Glutamatergic neuron (in vitro differentiated cells): Measurements from ENCODE around the gene SVOPL. TPM values are rescaled to one million over a fixed set of nuclear protein-coding genes. Genes with fewer than 3 reads are reported as not detected.
A peak's percentile ranks its signal among the peaks of the same experiment; 100 is the strongest.

Experiments used
- DNase-seq: peaks from one replicate; pipeline ENCODE4 v3.0.0; 2022
- H3K27ac Mint-ChIP-seq: one replicate; pipeline ENCODE4 v1.8.0; 2020; ENCODE audit warnings: mild to moderate bottlenecking, mixed read lengths, inconsistent platforms; ENCODE audit not compliant: unreplicated experiment
- H3K27me3 Mint-ChIP-seq: one replicate; pipeline ENCODE4 v1.8.0; 2020; ENCODE audit warnings: mild to moderate bottlenecking, moderate library complexity, mixed read lengths, inconsistent platforms; ENCODE audit not compliant: unreplicated experiment
- H3K36me3 Mint-ChIP-seq: one replicate; pipeline ENCODE4 v1.8.0; 2020; ENCODE audit warnings: mild to moderate bottlenecking, mixed read lengths, inconsistent platforms; ENCODE audit not compliant: unreplicated experiment
- H3K4me1 Mint-ChIP-seq: one replicate; pipeline ENCODE4 v1.8.0; 2020; ENCODE audit warnings: mild to moderate bottlenecking, low read depth, mixed read lengths, inconsistent platforms; ENCODE audit not compliant: unreplicated experiment
- H3K4me3 Mint-ChIP-seq: one replicate; pipeline ENCODE4 v1.8.0; 2020; ENCODE audit warnings: mild to moderate bottlenecking, mixed read lengths, inconsistent platforms; ENCODE audit not compliant: unreplicated experiment
- H3K9me3 Mint-ChIP-seq: one replicate; pipeline ENCODE4 v1.8.0; 2020; ENCODE audit warnings: mild to moderate bottlenecking, moderate library complexity, mixed read lengths, inconsistent platforms; ENCODE audit not compliant: unreplicated experiment
- total RNA-seq: library from RNA; stranded (reverse); fragmentation: NEBNext Ultra II Directional; extraction: Animal tissue kit (Norgen Biotek cat#: 25700); gene quantifications from one replicate; pipeline ENCODE4 v1.2.1, GENCODE V29; 2021; ENCODE audit not compliant: unreplicated experiment
- TF ChIP-seq, protein P1 (sequence below): fragments of 200-600 bp; sonication (generic); IDR thresholded peaks from one replicate; pipeline ENCODE4 v1.5.0; 2021; ENCODE audit not compliant: partially characterized antibody, unreplicated experiment

Gene SVOPL
- total RNA-seq, 1 donor from 2014 or later, result not detected

DNA sequence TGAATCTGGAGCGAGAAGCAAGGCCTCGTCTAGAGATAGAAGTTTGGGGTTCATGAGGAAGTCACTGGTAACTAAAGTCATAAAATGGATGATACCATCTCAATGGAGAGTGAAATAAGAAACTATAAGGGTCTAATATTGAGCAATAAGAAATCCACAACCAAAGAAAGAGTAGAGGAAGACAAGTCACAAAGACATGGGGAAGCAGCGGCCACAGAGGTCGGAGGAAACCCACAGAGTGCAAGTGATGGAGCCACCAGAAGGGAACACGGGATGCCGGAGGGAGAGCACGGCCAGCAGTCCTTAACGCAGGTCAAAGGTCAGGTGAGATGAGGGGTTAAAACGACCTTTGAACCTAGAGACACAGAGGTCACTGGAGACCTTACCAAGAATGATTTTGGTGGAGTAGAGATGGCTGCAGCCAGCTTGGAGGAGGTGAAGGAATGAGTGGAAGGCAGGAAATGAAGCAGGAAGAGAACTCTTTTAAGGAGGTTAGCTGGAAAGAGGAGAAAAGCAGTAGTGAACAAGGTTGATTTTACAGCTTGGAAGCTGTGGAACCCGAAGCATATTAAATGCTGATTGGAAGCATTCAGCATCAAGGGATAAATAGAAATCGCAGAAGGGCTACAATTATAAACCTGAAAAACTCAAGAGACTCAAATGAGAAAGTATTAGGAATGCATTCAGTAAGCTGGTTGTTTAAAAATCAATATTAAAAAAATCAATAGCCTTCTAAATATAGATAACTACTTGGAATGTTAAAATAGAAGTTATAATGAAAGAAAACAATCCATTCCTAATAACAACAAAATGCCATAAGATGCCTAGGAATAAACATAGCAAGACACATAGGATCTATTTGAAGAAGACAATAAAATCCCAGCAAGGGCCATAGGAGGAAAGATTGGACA is 93.7 kb downstream of the SVOPL start:
- TF ChIP-seq, protein P1, sequence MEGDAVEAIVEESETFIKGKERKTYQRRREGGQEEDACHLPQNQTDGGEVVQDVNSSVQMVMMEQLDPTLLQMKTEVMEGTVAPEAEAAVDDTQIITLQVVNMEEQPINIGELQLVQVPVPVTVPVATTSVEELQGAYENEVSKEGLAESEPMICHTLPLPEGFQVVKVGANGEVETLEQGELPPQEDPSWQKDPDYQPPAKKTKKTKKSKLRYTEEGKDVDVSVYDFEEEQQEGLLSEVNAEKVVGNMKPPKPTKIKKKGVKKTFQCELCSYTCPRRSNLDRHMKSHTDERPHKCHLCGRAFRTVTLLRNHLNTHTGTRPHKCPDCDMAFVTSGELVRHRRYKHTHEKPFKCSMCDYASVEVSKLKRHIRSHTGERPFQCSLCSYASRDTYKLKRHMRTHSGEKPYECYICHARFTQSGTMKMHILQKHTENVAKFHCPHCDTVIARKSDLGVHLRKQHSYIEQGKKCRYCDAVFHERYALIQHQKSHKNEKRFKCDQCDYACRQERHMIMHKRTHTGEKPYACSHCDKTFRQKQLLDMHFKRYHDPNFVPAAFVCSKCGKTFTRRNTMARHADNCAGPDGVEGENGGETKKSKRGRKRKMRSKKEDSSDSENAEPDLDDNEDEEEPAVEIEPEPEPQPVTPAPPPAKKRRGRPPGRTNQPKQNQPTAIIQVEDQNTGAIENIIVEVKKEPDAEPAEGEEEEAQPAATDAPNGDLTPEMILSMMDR, result no peak
- no peaks in the 10 kb centered on the region for H3K36me3 Mint-ChIP-seq
- H3K27me3 Mint-ChIP-seq, result peaks cover 3% of the 10 kb centered on the region
- H3K9me3 Mint-ChIP-seq, result no peaks in the 10 kb centered on the region
- peak overlapping the region; percentile 63 for H3K4me3 Mint-ChIP-seq
- peak; percentile 28 for DNase-seq
- H3K4me1 Mint-ChIP-seq, result peaks cover 18% of the 10 kb centered on the region
- peak overlapping the region; percentile 0 for H3K27ac Mint-ChIP-seq

DNA sequence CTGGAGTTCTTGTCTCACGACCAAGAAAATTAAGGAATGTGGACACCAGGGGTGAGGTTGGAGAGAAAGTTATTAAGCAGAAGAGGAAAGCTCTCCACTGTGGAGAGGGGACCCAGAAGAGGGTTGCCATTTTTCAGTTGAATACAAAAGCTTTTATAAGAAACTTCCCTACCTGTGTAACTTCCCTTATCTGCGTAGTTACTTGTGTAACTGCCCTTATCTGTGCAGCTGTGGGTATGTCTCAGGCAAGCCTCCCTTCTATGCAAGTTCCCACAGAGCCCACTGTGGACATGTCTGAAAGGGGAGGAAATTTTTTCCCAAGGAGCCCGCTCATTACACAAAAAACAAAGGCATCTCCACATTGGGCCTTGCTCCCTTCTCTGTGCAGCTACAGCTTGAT is 94.9 kb downstream of the SVOPL start:
- Mint-ChIP-seq H3K36me3 (no peaks in the 10 kb centered on the region), H3K27ac (no peak overlapping the region), H3K4me1 (peaks cover 18% of the 10 kb centered on the region), H3K27me3 (peaks cover 3% of the 10 kb centered on the region), H3K9me3 (no peaks in the 10 kb centered on the region), H3K4me3 (no peak overlapping the region)
- TF ChIP-seq, protein P1, result no peak
- DNase-seq, result no peak

DNA sequence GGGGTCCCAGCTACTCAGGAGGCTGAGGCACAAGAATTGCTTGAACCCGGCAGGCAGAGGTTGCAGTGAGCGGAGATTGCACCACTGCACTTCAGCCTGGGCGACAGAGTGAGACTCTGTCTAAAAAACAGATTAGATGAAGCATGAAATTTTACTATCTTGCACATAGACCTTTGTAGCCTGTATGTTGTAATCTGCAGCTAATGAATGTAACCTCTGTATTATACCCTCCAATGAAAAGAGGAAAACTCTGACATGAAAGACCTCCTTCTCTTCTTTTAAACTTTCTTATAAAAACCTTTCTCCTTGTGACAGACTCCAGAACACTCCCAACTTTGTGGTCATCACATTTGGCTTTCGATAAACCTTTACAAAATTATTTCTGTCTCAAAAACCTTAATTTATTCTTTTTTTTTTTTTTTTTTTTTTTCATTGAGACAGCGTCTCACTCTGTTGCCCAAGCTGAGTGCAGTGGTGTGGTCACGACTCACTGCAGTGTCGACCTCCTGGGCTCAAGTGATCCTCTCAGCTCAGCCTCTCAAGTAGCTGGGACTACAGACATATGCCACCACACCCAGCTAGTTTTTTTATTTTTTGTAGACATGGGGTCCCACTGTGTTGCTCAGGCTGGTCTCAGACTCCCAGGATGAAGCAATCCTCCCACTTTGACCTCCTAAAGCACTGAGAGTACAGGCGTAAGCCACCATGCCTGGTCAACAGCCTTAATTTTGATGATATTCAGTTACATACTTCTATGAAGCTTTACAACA is 97.4 kb downstream of the SVOPL start:
- peaks cover 3% of the 10 kb centered on the region for H3K27me3 Mint-ChIP-seq
- H3K4me1 Mint-ChIP-seq, result peaks cover 18% of the 10 kb centered on the region
- no peak overlapping the region for H3K4me3 Mint-ChIP-seq
- H3K36me3 Mint-ChIP-seq, result no peaks in the 10 kb centered on the region
- H3K27ac Mint-ChIP-seq, result no peak overlapping the region
- no peak for DNase-seq
- TF ChIP-seq, protein P1, result no peak
- no peaks in the 10 kb centered on the region for H3K9me3 Mint-ChIP-seq

DNA sequence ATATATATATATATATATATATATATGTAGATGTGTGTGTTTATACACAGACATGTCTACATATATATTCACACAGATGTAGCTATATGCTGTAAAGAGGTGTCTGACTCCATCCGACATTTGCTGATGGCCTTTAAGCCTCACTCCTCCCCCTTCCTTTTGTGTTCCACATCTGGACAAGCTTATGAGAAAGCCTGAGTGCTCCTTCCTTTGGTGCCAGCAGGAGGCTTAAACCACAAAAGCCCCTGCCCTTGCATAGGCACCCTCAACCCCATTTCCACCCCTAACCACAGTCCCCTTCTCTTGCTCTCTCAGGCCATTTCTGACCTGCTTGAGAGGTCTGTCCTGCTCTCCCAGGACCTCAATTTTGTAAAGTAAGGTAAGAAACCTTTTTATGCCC is 98.7 kb downstream of the SVOPL start:
- Mint-ChIP-seq H3K27ac (no peak overlapping the region), H3K4me3 (no peak overlapping the region), H3K9me3 (no peaks in the 10 kb centered on the region), H3K4me1 (peaks cover 7% of the 10 kb centered on the region), H3K27me3 (peaks cover 4% of the 10 kb centered on the region), H3K36me3 (no peaks in the 10 kb centered on the region)
- no peak for DNase-seq
- TF ChIP-seq, protein P1, result no peak

DNA sequence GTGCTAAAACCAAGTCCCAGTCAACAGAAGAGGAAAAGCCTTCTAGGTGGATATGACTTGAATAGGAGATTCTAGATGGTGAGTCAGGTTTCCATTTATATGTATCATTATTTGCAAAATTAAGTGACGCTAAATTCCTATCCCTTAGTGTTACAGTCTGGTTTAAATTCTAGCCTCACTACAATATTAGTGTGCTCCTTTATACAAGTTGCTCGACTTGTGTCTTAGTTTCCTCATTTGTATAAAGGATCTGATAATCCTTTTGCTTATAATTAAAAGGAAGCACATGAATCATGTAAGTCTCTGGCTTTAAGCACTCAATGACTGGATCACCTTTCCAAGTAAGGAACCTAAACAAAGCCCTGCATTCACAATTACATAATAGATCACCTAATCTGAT is 105.7 kb downstream of the SVOPL start:
- Mint-ChIP-seq H3K27me3 (peaks cover 3% of the 10 kb centered on the region), H3K36me3 (no peaks in the 10 kb centered on the region), H3K9me3 (no peaks in the 10 kb centered on the region), H3K27ac (no peak overlapping the region), H3K4me1 (no peaks in the 10 kb centered on the region), H3K4me3 (no peak overlapping the region)
- TF ChIP-seq, protein P1, result no peak
- no peak for DNase-seq
